GM21515 (cell line): ENCODE results near the gene CERS6.
"Not testable (repeated sequence)": the region's sequence is repeated elsewhere in the genome, so short reads cannot be mapped to it uniquely, and the experiment has no call there.

Experiments used
- ATAC-seq: cut with Tn5 transposase; IDR thresholded peaks from one replicate; pipeline ENCODE4 v1.9.1; 2021; ENCODE audit not compliant: unreplicated experiment

The CERS6 gene, protein sequence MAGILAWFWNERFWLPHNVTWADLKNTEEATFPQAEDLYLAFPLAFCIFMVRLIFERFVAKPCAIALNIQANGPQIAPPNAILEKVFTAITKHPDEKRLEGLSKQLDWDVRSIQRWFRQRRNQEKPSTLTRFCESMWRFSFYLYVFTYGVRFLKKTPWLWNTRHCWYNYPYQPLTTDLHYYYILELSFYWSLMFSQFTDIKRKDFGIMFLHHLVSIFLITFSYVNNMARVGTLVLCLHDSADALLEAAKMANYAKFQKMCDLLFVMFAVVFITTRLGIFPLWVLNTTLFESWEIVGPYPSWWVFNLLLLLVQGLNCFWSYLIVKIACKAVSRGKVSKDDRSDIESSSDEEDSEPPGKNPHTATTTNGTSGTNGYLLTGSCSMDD

DNA sequence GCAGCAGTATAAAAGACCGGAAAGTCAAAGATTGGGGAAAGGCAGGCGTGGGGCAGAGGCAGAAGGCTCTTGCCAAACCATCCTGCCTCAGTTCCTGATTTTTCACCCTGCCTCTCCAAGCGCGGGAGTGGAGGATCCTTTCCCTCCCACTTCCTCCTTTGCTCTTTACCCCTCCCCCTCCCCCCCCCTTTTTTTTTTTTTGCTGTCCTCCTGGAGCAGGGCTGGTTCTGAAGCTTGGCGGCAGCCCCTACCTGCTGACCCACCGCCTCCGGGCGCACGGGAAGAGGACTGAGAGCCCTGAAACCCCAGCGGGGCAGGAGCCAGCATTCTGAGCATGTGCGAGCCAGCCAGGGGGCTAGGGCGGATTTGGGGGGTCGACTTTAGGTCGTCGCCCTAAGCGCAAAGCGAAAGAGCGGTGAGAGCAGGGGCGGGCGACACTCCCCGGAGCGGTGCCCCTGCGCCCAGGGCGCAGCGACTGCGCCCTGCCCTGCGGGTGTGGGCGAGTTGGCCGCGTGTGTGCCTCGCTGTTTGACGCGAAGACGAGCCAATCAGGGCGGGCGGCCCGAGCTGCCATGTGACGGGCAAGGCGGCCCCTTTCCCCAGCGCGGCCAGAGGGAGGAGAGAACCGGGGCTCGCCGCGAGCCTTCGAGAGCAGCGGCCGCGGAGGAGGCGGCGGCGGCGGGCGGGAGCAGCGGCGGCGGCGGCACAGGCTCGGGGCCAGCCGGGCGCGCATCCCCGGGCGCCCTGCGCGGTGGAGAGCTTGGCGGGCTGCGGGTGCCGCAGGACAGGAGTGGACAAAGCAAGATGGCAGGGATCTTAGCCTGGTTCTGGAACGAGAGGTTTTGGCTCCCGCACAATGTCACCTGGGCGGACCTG is at the start of gene CERS6:
Gene CERS6 (plus strand): TSS at position 628 of the 876 bp plus-strand sequence. CDS start 177 bp downstream, at position 805.
- ATAC-seq, result peak; percentile 94

GRCh38 chr2:168412301-168412700 is 43.8 kb upstream of the CERS6 start:
- not testable (repeated sequence) for ATAC-seq

- not testable (repeated sequence) for ATAC-seq
These were observed 43.0 kb upstream of the CERS6 start for GRCh38 chr2:168413101-168413500.

GRCh38 chr2:168416555-168416954 is 39.5 kb upstream of the CERS6 start:
- no peak for ATAC-seq

- no peak for ATAC-seq
These were observed 33.5 kb upstream of the CERS6 start for GRCh38 chr2:168422584-168422983.

GRCh38 chr2:168424112-168424951 is 31.7 kb upstream of the CERS6 start:
- ATAC-seq, result no peak

GRCh38 chr2:168424971-168425370 is 31.1 kb upstream of the CERS6 start:
- ATAC-seq, result no peak

GRCh38 chr2:168426861-168427260 is 29.2 kb upstream of the CERS6 start:
- no peak for ATAC-seq

GRCh38 chr2:168427451-168427850 is 28.6 kb upstream of the CERS6 start:
- ATAC-seq, result no peak

GRCh38 chr2:168428431-168428830 is 27.6 kb upstream of the CERS6 start:
- no peak for ATAC-seq

- ATAC-seq, result no peak
These were observed 26.1 kb upstream of the CERS6 start for GRCh38 chr2:168429988-168430387.

- ATAC-seq, result no peak
These were observed 25.6 kb upstream of the CERS6 start for GRCh38 chr2:168430431-168430830.

DNA sequence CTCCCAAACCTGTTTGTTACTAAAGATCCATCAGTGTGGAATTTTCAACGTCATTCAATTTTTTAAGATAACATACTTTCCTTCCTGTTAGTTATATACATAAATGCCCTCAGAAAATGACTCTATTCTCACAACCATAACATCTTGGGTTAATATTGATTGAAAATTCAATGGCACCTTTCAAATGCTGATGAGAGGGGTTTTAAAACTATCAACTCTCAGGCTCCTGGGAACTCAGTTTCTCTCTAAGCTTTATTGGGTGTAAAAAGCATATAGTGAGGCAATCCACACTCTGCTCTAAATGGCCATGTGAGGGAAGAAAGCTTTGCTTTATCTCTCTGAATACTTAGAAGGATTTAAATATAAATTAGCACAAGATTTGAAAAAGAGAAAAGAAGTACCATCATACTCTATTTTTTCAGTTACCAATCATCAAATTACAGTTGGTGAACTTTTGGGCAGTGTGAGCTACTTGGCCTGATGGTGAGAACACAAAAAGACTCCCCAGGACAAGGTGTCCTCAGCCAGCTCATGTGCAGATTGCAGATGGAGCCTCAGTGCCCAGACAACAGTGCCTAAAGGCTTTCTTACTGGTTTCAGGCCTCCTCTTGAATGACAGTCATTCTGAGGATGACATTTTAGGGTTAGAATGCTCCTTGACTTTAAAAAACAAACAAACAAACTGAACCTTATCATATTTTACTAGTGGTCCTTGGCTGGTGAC is 24.6 kb upstream of the CERS6 start:
- ATAC-seq, result no peak

- ATAC-seq, result no peak
These were observed 24.0 kb upstream of the CERS6 start for GRCh38 chr2:168432100-168432499.

DNA sequence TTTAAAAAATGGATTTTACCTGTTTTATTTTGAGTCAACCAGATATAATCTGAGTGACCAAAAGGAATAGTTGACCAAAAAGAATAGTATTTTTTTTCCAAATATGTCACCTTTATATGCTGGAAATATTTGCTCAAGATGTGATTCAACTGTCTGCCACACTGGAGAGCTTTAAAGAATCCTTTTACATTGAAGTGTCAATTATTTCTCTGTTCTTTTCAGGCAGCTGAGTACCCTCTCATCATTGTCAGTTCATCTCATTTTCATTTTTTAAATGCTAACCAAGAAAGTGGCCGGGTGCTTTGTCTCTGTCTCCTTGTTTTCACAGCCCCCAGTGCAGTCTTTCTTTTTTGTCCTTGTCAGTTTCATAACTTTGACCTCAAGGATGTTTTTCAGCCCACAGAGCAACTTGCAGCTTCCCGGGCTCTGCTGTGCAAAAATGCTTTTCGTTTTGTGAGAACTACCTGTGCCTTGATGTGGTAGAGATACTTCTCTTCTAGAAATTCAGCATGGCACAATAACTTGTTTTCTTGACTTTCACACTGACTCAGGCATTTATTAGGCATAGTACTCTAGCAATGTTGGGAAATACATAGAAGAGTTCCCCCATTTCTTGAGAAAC is 23.4 kb upstream of the CERS6 start:
- ATAC-seq, result peak; percentile 86

DNA sequence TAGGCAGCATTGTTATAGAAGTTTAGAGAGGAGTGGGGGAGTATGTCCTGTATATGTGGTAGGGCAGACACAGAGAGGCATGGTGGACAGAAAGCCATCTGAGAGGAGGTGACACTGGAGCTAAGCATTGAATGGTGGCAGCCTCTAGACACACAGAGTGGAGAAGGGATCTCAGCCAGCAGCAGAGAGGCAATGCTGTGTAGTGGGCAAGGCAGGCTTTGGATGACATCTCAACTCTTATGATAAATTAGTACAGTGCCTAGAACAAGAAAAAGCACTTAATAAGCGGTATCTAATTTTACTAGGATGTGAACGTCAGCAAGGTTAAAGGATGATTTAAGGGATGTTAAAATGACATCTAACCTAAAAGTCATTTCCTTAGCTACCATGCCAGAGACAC is 22.5 kb upstream of the CERS6 start:
- no peak for ATAC-seq

DNA sequence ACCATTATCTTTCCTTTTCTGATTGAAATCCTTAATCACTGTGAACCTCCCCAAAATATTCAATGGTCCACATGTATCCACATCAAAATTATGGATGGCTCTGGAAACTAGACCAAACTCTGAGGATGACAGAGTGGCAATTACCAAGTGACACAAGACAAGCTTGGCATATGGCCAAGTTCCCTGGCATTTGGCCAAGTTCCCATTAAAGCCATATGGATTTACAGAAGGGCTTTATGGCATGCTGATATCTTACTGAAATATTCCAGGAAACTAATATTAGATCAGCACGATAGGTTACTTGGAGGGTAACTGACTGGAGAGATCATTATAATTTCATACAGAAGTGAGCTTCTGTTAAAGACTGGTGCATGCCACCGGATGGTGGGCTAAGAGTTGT is 21.9 kb upstream of the CERS6 start:
- ATAC-seq, result no peak

- ATAC-seq, result no peak
These were observed 19.2 kb upstream of the CERS6 start for GRCh38 chr2:168436840-168437239.

DNA sequence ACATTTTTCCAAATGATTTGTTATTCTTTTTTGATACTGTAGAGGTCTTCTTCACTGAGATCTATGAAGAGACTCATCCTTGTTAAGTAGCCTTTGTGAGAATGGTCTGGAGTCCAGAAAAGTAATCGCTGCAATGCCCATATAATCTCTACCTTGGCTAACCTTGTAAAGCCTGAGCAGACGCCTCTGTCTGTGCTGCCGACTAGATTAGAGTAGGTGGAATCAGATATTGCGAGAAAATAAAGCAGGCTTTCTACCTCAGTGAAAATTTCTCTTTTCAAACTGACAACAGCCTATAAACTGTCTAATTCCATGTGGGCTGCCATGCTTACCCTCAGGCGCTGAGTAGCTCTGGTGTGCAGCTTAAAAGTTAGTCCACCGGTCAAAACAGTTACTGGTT is 17.5 kb upstream of the CERS6 start:
- ATAC-seq, result no peak

DNA sequence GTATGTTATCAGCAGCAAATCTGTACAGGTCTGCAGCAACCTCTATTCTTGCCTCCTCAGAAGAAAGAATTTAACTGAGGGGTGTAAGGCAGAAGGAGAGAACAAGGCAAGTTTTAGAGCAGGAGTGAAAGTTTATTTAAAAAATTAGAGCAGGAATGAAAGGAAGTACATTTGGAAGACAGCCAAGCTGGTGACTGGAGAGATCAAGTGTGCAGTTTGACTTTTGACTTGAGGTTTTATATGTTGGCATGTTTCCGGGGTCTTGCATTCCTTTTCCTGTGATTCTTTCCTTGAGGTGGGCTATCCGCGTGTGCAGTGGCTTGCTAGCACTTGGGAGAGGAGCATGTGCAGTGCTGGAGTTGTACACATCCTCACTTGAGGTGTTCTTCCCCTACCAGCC is 16.5 kb upstream of the CERS6 start:
- ATAC-seq, result no peak
